ENCODE data around the gene TMEM117. TPM values are rescaled to one million over a fixed set of nuclear protein-coding genes. Genes with fewer than 3 reads are reported as not detected.

TMEM117 gene
- total and polyA plus RNA-seq, 7 donors, result 2.3 to 21.4 (median 17.5) TPM

GRCh38 chr12:44433659-44434058, 597.8 kb downstream of the TMEM117 start:
- WGBS, 2 donors, result 59 to 63% methylated on average over 1 of the region's 1 CpG
- no peaks in the 10 kb centered on the region for H3K4me1 ChIP-seq
- no peaks in the 10 kb centered on the region for H3K27me3 ChIP-seq
- TF ChIP-seq POLR2A (IDR thresholded peaks at IDR 0.05) (no peak), EP300 (IDR thresholded peaks at IDR 0.05) (no peak), CTCF (IDR thresholded peaks at IDR 0.05) (no peak), POLR2AphosphoS5 (IDR thresholded peaks at IDR 0.05) (no peak)
- no peak overlapping the region for H3K4me3 ChIP-seq
- no peak overlapping the region for H3K27ac ChIP-seq
- H3K9me3 ChIP-seq, result no peaks in the 10 kb centered on the region
- no peaks in the 10 kb centered on the region for H3K36me3 ChIP-seq
- intact Hi-C loops (cut with DNase I), result no loop called here
- DNase-seq, result no peak

DNA sequence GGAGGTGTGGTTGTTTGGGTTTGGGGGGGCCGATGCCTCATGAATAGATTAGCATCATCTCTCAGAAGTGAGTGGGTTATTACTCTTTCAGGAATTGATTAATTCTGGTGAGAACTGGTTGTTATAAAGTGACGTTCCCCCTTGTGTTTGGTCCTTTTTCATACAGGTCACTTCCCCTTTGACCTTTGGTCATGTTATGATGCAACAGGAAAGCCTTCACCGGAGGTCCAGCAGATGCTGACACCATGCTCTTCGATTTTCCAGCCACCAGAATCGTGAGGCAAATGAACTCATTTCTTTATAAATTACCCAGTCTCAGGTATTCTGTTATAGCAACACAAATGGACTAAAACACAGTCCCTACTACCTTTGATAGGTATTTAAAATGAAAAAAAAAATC, 600.9 kb downstream of the TMEM117 start:
- Histone ChIP-seq H3K27ac (no peak overlapping the region), H3K4me1 (no peaks in the 10 kb centered on the region), H3K9me3 (no peaks in the 10 kb centered on the region), H3K27me3 (no peaks in the 10 kb centered on the region), H3K36me3 (no peaks in the 10 kb centered on the region), H3K4me3 (no peak overlapping the region)
- 65 to 75% methylated on average over 5 of the region's 5 CpGs for WGBS, 2 donors
- no peak for TF ChIP-seq CTCF (IDR thresholded peaks at IDR 0.05)
- TF ChIP-seq POLR2A (IDR thresholded peaks at IDR 0.05), result no peak
- TF ChIP-seq POLR2AphosphoS5 (IDR thresholded peaks at IDR 0.05), result no peak
- no peak for TF ChIP-seq EP300 (IDR thresholded peaks at IDR 0.05)
- intact Hi-C loops (cut with DNase I), result no loop called here
- DNase-seq, result no peak

Other genes starting within 250 kb of the TMEM117 start
- 10 to 100 TPM in 1 of 4 donors, 1 to 10 TPM in 3; 6.3 to 17.1 (median 8.9) TPM for gene PUS7L, start 77.3 kb upstream of the TMEM117 start, total RNA-seq
- gene PUS7L, start 77.3 kb upstream of the TMEM117 start, polyA plus RNA-seq, result 1 to 10 TPM; 1.2 to 3.7 (median 3.5) TPM
- 10 to 100 TPM; 24.5 to 34.3 (median 26.5) TPM for gene IRAK4, start 77.1 kb upstream of the TMEM117 start, total RNA-seq
- gene IRAK4, start 77.1 kb upstream of the TMEM117 start, polyA plus RNA-seq, result 10 to 100 TPM; 11.1 to 15.5 (median 11.4) TPM
- 100 to 1,000 TPM in 2 of 4 donors, 10 to 100 TPM in 2; 72.6 to 133 (median 101) TPM for gene TWF1, start 29.8 kb upstream of the TMEM117 start, total RNA-seq
- 100 to 1,000 TPM in 2 of 3 donors, 10 to 100 TPM in 1; 63.8 to 168 (median 106) TPM for gene TWF1, start 29.8 kb upstream of the TMEM117 start, polyA plus RNA-seq

Data from sigmoid colon (tissue), 7 donors.